Bronchial epithelial cell (primary cell): ENCODE measurements around the gene SLFN12. TPM values are rescaled to one million over a fixed set of nuclear protein-coding genes. Genes with fewer than 3 reads are reported as not detected.
"Not testable (repeated sequence)": the region's sequence is repeated elsewhere in the genome, so short reads cannot be mapped to it uniquely, and the experiment has no call there.

Experiments
- DNase-seq: peaks from one replicate; pipeline ENCODE4 v3.0.0-alpha.2; 2010; ENCODE audit warnings: low read depth
- FAIRE-seq: peaks from 2 replicates; lab custom pipeline; 2011; peaks lifted over from hg19 to GRCh38; lab: Jason Lieb, UNC
- H3K27me3 ChIP-seq: 2 replicates; pipeline ENCODE4 v1.5.1; 2011; ENCODE audit warnings: low read length; ENCODE audit not compliant: control insufficient read depth, insufficient read depth
- H3K36me3 ChIP-seq: 2 replicates; pipeline ENCODE4 v1.5.1; 2011; ENCODE audit warnings: low read length; ENCODE audit not compliant: control insufficient read depth, insufficient read depth
- H3K4me3 ChIP-seq: 2 replicates; pipeline ENCODE4 v1.5.1; 2011; ENCODE audit warnings: mild to moderate bottlenecking, low read depth, low read length, control low read depth
- CTCF ChIP-seq: IDR thresholded peaks from 2 replicates; pipeline ENCODE4 v1.5.1; 2011; ENCODE audit warnings: mild to moderate bottlenecking, moderate library complexity, low read length, control low read depth, inconsistent platforms; ENCODE audit not compliant: insufficient read depth, severe bottlenecking
- total RNA-seq: library from RNA; depleted of rRNA; stranded (reverse); fragments of >200 nt; gene quantifications from 2 replicates; pipeline ENCODE4 v1.2.1, GENCODE V29; 2014

Gene SLFN12
- total RNA-seq, 1 donor from 2014 or later = 4.2 TPM

GRCh38 chr17:35428229-35428628 is 4.1 kb downstream of the SLFN12 start:
- DNase-seq = no peak
- H3K27me3 ChIP-seq = no peaks in the 10 kb centered on the region
- no peak for FAIRE-seq
- H3K4me3 ChIP-seq = no peak overlapping the region
- TF ChIP-seq CTCF = no peak
- H3K36me3 ChIP-seq = no peaks in the 10 kb centered on the region

- DNase-seq (peak; percentile 18), FAIRE-seq (no peak)
- Histone ChIP-seq H3K4me3 (no peak overlapping the region), H3K36me3 (no peaks in the 10 kb centered on the region), H3K27me3 (no peaks in the 10 kb centered on the region)
- no peak for TF ChIP-seq CTCF
These were observed 8.5 kb downstream of the SLFN12 start for GRCh38 chr17:35423761-35424160.

- DNase-seq, H3K4me3 ChIP-seq, H3K36me3 ChIP-seq, H3K27me3 ChIP-seq, FAIRE-seq: not testable (repeated sequence)
These were observed 11.2 kb downstream of the SLFN12 start for GRCh38 chr17:35421069-35421468.

- Histone ChIP-seq H3K27me3 (no peaks in the 10 kb centered on the region), H3K4me3 (no peak overlapping the region), H3K36me3 (no peaks in the 10 kb centered on the region)
- TF ChIP-seq CTCF = no peak
- FAIRE-seq (no peak), DNase-seq (no peak)
These were observed 15.6 kb downstream of the SLFN12 start for GRCh38 chr17:35416659-35417058.

GRCh38 chr17:35414707-35415106 is 17.6 kb downstream of the SLFN12 start:
- H3K4me3 ChIP-seq, H3K36me3 ChIP-seq, FAIRE-seq, H3K27me3 ChIP-seq, DNase-seq: not testable (repeated sequence)

- H3K4me3 ChIP-seq = no peak overlapping the region
- no peaks in the 10 kb centered on the region for H3K36me3 ChIP-seq
- no peaks in the 10 kb centered on the region for H3K27me3 ChIP-seq
- TF ChIP-seq CTCF = no peak
- DNase-seq = no peak
- FAIRE-seq = no peak
These were observed 18.1 kb downstream of the SLFN12 start for GRCh38 chr17:35414247-35414646.

GRCh38 chr17:35407531-35407930 is 24.8 kb downstream of the SLFN12 start:
- no peaks in the 10 kb centered on the region for H3K27me3 ChIP-seq
- DNase-seq (no peak), FAIRE-seq (no peak)
- H3K36me3 ChIP-seq = no peaks in the 10 kb centered on the region
- no peak for TF ChIP-seq CTCF
- H3K4me3 ChIP-seq = no peak overlapping the region
